ENCODE data around the gene MYBBP1A. TPM values are rescaled to one million over a fixed set of nuclear protein-coding genes. Genes with fewer than 3 reads are reported as not detected.

The MYBBP1A gene
- total RNA-seq, 1 experiment from 2014 or later = 46.6 TPM

GRCh38 chr17:4538236-4539002, 16.8 kb downstream of the MYBBP1A start:
- H3K36me3 ChIP-seq = peaks cover 42% of the 10 kb centered on the region
- H3K4me1 ChIP-seq (replicated peaks) = no peaks in the 10 kb centered on the region
- H3K27ac ChIP-seq = no peak overlapping the region
- H3K9me3 ChIP-seq (replicated peaks) = no peaks in the 10 kb centered on the region
- no peak overlapping the region for H3K4me3 ChIP-seq
- H3K27me3 ChIP-seq (replicated peaks) = no peaks in the 10 kb centered on the region
- DNase-seq (ENCODE audit: low read depth in 1 of 2, low spot score in 2 of 2) = no peak

GRCh38 chr17:4537451-4538235, 17.5 kb downstream of the MYBBP1A start:
- no peak for DNase-seq (ENCODE audit: low read depth in 1 of 2, low spot score in 2 of 2)
- Histone ChIP-seq H3K27ac (no peak overlapping the region), H3K27me3 (replicated peaks) (no peaks in the 10 kb centered on the region), H3K4me3 (no peak overlapping the region), H3K36me3 (peaks cover 34% of the 10 kb centered on the region), H3K9me3 (replicated peaks) (no peaks in the 10 kb centered on the region), H3K4me1 (replicated peaks) (no peaks in the 10 kb centered on the region)

GRCh38 chr17:4536742-4537411, 18.3 kb downstream of the MYBBP1A start:
- H3K36me3 ChIP-seq = peaks cover 26% of the 10 kb centered on the region
- no peaks in the 10 kb centered on the region for H3K4me1 ChIP-seq (replicated peaks)
- no peak for DNase-seq (ENCODE audit: low read depth in 1 of 2, low spot score in 2 of 2)
- no peak overlapping the region for H3K27ac ChIP-seq
- no peaks in the 10 kb centered on the region for H3K9me3 ChIP-seq (replicated peaks)
- H3K4me3 ChIP-seq = no peak overlapping the region
- no peaks in the 10 kb centered on the region for H3K27me3 ChIP-seq (replicated peaks)

GRCh38 chr17:4536259-4536741, 18.9 kb downstream of the MYBBP1A start:
- DNase-seq (ENCODE audit: low read depth in 1 of 2, low spot score in 2 of 2) = no peak
- Histone ChIP-seq H3K9me3 (replicated peaks) (no peaks in the 10 kb centered on the region), H3K27me3 (replicated peaks) (no peaks in the 10 kb centered on the region), H3K4me1 (replicated peaks) (no peaks in the 10 kb centered on the region), H3K4me3 (no peak overlapping the region), H3K36me3 (peaks cover 21% of the 10 kb centered on the region), H3K27ac (no peak overlapping the region)

GRCh38 chr17:4535667-4536258, 19.4 kb downstream of the MYBBP1A start:
- Histone ChIP-seq H3K27ac (no peak overlapping the region), H3K4me3 (no peak overlapping the region)

GRCh38 chr17:4534928-4535666, 20.1 kb downstream of the MYBBP1A start:
- DNase-seq (ENCODE audit: low read depth in 1 of 2, low spot score in 2 of 2) = no peak
- H3K27me3 ChIP-seq (replicated peaks) = no peaks in the 10 kb centered on the region
- H3K27ac ChIP-seq = no peak overlapping the region
- H3K4me3 ChIP-seq = no peak overlapping the region
- H3K36me3 ChIP-seq = peaks cover 10% of the 10 kb centered on the region
- H3K9me3 ChIP-seq (replicated peaks) = no peaks in the 10 kb centered on the region
- H3K4me1 ChIP-seq (replicated peaks) = no peaks in the 10 kb centered on the region

More at GRCh38 chr17:4535667-4536258, 19.4 kb downstream of the MYBBP1A start:
- Histone ChIP-seq H3K9me3 (replicated peaks) (no peaks in the 10 kb centered on the region), H3K27me3 (replicated peaks) (no peaks in the 10 kb centered on the region), H3K36me3 (peaks cover 15% of the 10 kb centered on the region), H3K4me1 (replicated peaks) (no peaks in the 10 kb centered on the region)
- no peak for DNase-seq (ENCODE audit: low read depth in 1 of 2, low spot score in 2 of 2)

- Histone ChIP-seq H3K36me3 (peaks cover 7% of the 10 kb centered on the region), H3K27ac (no peak overlapping the region), H3K4me3 (no peak overlapping the region), H3K27me3 (replicated peaks) (no peaks in the 10 kb centered on the region), H3K9me3 (replicated peaks) (no peaks in the 10 kb centered on the region), H3K4me1 (replicated peaks) (no peaks in the 10 kb centered on the region)
- no peak for DNase-seq (ENCODE audit: low read depth in 1 of 2, low spot score in 2 of 2)
Observed at GRCh38 chr17:4534515-4534914, 20.7 kb downstream of the MYBBP1A start.

- Histone ChIP-seq H3K4me1 (replicated peaks) (no peaks in the 10 kb centered on the region), H3K9me3 (replicated peaks) (no peaks in the 10 kb centered on the region), H3K4me3 (no peak overlapping the region), H3K27me3 (replicated peaks) (no peaks in the 10 kb centered on the region), H3K27ac (no peak overlapping the region), H3K36me3 (peaks cover 2% of the 10 kb centered on the region)
- no peak for DNase-seq (ENCODE audit: low read depth in 1 of 2, low spot score in 2 of 2)
Observed at GRCh38 chr17:4533523-4534504, 21.4 kb downstream of the MYBBP1A start.

- no peak overlapping the region for H3K27ac ChIP-seq
- DNase-seq (ENCODE audit: low read depth in 1 of 2, low spot score in 2 of 2) = no peak
- H3K9me3 ChIP-seq (replicated peaks) = no peaks in the 10 kb centered on the region
- H3K36me3 ChIP-seq = no peaks in the 10 kb centered on the region; the same call in none of the 2 replicates
- no peaks in the 10 kb centered on the region for H3K27me3 ChIP-seq (replicated peaks)
- no peak overlapping the region for H3K4me3 ChIP-seq
- H3K4me1 ChIP-seq (replicated peaks) = no peaks in the 10 kb centered on the region
Observed at GRCh38 chr17:4532860-4533522, 22.2 kb downstream of the MYBBP1A start.

GRCh38 chr17:4531988-4532736, 23.0 kb downstream of the MYBBP1A start:
- Histone ChIP-seq H3K27ac (no peak overlapping the region), H3K4me3 (no peak overlapping the region), H3K36me3 (no peaks in the 10 kb centered on the region; the same call in 1 of the 2 replicates), H3K27me3 (replicated peaks) (0 out of 2 replicates have a peak, but pooled peaks cover 6% of the 10 kb centered on the region), H3K4me1 (replicated peaks) (no peaks in the 10 kb centered on the region), H3K9me3 (replicated peaks) (no peaks in the 10 kb centered on the region)
- DNase-seq (ENCODE audit: low read depth in 1 of 2, low spot score in 2 of 2) = no peak
